HG03097 (cell line): ENCODE measurements around the gene LRTM1.

Source experiments
- ATAC-seq: cut with Tn5 transposase; IDR thresholded peaks from one replicate; pipeline ENCODE4 v1.9.1; 2021; ENCODE audit not compliant: unreplicated experiment, low FRiP score

The LRTM1 gene

DNA sequence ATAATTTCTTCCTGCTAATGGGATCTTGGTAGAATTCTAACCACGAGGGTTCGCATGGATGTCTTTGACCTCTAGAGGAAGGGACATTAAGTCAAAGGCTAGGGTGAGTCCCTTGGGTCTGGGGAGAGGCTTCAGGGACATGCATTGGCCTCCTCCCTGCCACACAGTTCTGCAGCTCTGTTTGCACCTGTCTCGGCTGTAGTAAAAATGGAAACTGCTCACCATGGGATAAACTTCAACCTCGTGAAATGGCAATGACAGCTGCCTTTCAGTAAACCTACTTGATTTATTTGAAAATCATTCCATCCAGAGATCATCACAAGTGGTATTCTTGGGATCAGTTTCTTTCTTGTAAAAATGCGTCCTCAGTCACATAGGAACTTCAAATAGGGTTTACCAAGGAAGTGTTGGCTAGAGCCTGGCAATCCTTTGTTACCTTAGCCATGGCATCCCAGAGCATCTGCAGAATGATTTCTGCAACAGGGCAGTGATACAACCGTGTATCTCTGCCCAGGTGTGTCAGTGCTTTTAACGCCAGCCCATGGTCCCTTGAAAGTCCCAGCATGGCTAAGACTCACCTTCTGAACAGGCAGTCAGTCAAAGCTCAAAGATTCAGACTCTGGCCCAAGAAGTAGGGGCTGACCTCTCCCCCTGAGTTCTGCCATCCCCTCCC is 14.0 kb upstream of the LRTM1 start:
- no peak for ATAC-seq

DNA sequence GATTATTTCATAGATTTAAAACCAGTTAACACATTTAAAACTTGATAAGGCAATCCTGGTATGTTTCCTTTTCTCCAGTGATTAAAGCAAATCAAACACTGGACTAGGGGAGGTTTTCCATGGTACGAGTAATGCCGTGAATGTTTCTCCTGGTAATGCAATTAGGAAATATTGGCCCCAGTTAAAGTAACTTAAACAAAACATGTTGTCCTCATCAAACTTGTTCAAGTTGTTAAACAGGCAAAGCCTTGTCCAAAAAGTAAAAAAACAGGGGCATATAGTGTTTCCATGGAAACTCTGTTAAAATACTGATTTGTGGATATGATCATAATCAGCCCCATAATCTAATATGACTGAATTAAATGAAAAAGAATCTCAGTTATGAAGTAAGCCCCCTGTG is 13.1 kb upstream of the LRTM1 start:
- ATAC-seq = no peak

DNA sequence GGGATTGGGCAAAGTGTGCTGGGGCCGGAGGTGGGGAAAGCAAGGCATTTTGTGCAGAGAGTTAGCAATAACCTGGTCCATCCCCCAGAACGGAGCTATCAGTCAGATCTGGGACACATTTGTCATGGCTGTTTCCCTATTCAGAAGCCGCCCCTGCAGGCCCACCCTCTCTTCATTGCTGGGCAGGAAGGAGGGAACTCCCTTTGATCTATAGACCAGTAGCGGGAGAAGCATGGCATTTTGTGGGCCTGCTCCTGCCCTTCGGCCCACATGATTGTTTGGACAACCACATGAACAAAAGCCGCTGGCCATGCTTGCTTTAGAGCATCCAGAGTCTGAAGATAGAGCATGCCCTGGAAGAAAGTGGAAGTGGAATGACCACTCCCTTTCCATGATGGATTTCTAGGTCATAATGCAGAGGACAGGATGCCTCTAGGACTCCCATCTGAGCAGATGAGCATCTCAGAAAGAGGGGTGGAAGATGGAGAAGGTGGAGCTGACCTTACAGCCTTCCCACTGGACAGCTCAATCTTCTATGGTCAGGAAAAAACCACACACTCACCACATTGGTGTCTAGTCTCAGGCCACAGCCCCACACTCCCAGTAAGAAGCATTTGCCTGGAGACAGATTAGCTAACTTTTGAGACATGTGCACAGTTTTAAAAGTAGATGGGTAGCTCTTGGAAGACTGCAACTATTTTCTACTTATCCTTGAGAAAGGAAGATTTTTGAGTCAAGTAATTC is 11.9 kb upstream of the LRTM1 start:
- ATAC-seq = no peak

DNA sequence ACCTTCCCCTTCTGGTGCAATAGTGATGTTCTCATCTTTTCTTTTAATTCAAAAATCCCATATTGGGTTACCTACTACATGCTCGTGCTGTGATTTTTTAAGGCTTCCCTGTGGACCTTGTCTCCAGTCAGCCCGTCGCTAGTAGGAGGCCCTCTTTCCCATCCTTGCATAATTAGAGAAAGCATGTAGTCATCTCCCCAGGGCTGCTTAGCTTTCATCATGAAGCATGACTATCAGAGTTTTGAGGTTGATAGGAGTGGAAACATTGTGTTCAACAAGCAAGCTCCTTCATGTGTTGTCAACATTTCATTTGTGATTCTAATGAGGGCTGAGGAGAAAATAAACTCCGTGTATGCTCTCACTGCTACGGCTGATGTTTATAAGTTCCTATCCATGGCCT is 8.7 kb upstream of the LRTM1 start:
- ATAC-seq = no peak

DNA sequence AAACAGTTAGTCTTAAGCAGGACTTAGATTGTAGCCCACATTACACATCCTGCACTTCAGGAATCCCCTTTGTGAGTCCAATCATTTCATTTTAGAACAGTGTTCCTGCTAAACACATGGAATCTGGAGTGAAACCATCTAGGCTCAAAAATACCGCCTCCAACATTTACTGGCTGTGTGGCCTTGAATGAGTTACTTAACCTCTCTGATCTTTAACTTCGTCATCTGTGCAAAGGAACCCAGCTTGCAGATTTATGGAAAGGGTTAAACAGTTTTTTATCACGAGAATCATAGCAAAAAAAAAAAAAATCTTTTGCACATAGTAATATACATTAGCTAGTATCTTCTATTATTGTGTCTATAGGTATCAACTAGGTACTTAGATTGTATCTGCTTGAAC is 8.0 kb upstream of the LRTM1 start:
- ATAC-seq = no peak

DNA sequence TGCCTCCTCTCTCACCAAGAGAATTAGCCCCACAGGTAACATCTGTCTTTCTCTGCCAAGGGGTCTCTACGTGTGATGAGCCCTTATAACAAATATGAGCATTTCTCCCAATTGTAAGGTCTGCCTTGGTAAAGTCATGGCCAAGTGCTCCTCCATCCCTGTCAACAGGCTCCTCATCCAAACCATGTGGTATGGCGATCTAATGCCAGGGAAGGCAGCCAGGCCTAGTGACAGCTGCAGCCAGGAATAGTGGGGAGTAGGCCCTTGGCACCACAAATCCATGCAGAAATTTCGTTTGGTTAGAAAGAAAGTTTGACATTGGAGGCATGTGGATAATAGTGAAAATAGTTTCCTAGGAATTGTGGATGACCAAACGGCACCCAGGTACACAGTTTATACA is 4.7 kb upstream of the LRTM1 start:
- ATAC-seq = no peak

DNA sequence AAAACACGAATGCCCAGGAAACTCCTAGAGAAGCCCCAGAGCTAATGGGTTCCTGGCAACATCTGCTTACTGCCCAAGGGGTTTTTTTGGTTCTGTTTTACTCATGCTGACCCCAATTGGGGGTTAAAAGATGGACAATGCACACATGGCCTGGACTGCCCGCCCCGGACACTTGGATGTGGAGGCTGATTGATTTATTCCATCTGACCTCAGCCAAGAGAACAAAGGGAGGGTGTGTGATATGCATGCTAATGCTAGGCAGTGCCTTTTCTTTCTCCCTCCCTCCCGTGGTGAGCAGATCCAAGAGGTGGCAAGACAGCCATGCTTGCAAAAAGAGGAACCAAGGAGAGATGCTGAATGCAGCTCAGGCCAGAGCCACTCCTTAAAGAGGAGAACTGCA is 3.3 kb upstream of the LRTM1 start:
- no peak for ATAC-seq

DNA sequence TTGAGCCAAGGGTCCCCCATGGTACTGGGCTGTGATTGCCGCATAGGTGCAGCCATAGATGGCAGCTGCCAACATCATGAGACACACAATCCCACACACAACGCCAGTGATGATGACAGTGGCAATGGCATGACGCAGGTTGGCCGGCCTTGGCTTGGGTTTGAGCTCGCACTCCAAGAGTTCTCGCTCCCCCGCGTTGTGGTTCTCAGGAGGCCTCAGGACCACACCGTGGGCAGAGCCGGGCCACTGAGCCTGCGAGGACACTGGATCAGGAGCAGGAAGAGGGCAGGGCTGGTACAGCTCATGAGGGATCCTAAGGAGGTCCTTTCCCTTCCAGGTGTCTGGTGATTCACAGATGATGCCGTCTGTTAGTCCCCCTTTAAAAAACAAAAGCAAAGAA is 9.3 kb downstream of the LRTM1 start:
- no peak for ATAC-seq

DNA sequence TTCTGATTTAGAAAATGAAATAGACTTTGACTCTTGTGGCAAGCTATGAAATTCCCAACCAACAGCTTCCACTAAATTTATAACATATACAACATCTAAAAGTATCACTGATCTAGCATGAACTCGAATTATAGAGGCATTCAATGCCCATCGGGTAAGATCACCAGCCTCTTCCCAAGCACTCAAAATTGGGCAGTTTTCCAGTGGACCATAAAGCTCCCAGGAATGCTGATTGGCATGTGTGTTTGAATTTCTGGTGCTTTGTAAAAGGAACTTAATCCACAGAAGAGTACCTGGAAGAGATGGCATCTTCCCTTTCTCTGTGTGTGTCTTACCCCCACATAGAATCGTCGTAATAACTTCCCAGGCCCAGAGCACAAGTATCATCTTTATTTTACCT is 10.0 kb downstream of the LRTM1 start:
- no peak for ATAC-seq

DNA sequence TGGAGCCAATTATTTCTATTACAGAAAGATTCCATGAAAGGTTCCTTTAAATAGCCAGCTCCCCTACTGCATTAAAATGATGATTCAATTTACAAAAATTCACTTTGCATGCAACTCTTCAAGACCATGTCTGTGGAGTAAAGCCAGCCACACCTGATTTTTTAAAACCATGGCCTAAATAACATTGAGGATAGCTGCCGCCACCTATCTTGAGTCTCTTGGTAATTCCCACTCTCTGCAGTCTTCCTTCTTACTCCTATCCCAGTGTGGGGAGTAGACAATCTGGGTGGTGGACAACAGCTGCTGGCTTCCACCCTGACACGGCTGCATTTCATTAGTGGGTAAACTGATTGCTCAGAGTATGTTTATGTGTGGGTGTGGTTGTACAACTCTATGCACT is 10.7 kb downstream of the LRTM1 start:
- no peak for ATAC-seq

DNA sequence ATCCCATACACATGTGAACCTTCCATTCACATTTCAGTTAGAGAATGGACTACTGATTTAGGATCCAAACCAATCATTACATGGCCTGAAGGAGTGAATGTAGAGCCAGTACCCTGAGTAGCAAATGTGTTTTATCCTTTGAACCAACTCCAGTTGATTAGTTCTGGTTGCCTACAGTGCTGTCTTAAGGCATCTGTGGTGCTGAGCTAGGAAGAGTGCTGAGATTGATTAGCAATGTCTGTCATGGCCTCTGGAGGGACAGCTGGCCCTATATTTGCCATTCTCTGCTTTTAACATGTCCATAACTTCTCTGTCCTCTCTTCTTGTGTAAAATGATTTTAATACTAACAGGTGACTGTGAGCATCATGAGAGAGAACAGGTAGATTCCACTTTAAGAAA is 11.1 kb downstream of the LRTM1 start:
- no peak for ATAC-seq

DNA sequence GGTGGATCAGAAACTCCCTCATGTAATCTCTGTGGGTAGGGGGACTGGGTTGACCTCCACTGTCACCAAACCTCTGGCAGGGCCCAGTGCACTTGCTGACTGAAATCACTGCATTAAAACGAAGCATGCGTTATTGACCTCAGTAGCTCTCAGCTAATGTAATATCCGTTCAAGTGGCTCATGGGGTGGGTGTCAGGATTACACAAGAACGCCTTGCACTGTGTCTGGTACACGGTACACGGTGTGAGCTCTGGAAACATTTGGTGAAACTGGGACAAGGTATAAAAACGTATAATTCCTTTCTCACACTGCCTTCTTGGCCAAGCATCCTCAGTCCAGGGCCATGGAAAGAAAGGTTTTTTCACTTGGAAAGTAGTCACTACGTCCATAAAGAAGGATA is 11.9 kb downstream of the LRTM1 start:
- ATAC-seq = no peak

DNA sequence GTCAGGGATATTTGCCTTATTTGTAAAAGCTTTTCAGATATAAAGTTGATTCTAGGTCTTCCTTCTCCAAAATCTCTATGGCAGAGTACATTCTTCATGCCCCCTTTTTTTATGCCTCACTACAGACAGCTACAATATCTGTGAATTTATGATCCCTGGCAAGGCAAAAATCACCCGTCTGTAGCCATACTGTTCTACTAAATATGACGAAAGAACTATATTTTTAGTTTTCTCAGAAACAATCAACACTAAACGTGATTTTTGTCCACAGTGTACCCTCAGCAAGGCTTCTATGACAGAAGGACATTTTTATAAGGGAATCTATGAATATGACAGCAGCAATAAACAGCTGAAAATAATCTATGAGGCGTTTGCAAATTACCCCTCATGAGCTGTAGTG is 12.7 kb downstream of the LRTM1 start:
- no peak for ATAC-seq

DNA sequence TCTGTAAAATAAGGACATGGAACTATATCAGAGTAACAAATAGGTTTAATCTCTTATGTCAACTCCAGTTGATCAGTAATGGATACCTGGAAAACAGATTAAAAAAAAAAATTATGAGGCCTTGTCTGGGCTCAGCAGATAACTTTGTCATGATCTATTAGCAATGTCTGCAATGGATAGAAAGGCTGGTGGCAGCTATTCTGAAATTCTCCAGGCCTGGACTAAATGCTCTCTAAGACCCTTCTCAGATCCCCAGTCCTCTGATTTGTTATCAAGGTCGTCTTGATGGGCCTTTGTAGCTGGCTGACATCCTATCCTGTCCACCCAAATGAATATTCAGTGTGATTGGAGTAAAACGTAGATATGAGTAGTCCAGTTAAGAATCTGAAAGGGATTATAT is 13.7 kb downstream of the LRTM1 start:
- no peak for ATAC-seq

DNA sequence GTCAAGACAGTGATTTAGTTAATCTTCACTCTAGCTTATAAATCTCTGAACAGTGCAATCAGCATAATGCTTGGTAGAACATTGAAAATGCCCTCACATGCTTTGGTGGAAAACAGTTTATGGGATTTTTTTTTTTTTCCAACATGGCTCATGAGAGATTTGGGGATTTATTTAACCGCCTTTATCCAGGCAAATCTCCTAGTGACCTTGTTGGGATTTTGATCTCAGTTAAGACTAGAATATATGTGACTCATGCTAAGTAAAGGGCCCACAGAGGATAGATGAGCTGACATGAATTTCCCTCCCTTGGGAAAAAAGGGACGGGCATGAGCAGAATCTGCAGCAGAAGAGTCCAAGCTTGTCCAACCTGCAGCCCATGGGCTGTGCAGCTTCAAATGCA is 18.7 kb downstream of the LRTM1 start:
- no peak for ATAC-seq

DNA sequence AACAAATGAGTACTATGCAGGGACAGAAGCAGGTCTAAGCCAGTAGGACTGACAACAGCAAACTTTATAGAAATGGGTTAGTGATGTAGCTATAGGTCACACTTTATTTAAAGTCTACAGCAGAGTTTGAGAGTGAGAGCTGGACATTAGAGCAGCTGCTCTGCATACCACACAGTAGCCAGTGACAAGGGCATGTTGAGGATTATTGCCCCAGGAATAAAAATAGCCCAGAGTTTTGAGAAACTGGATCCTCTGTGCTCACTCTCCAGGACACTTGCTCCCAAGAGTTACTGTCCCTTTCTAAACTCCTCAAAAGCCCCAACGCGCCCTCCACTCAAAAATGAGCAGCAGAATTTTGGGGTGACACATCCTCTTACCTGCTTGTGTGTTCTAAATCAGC is 21.1 kb downstream of the LRTM1 start:
- no peak for ATAC-seq

DNA sequence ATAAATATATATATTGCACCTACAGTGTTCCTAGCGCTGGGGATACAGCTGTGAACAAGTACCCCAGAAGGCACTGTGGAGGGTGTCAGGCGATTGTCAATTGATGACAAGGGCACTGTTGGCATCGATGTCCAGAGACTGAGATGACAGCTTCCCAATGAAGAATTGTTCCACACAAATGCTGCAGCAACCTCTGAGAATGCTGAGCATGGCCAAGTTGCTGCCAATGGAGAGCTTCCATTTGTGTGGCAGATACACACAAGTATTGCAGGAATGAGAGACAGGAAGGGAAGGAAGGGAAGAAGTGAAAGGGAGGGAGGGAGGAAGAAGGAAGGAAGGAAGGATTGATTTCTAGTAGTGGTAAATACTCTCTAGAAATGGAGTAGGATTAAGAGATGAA is 21.9 kb downstream of the LRTM1 start:
- no peak for ATAC-seq

DNA sequence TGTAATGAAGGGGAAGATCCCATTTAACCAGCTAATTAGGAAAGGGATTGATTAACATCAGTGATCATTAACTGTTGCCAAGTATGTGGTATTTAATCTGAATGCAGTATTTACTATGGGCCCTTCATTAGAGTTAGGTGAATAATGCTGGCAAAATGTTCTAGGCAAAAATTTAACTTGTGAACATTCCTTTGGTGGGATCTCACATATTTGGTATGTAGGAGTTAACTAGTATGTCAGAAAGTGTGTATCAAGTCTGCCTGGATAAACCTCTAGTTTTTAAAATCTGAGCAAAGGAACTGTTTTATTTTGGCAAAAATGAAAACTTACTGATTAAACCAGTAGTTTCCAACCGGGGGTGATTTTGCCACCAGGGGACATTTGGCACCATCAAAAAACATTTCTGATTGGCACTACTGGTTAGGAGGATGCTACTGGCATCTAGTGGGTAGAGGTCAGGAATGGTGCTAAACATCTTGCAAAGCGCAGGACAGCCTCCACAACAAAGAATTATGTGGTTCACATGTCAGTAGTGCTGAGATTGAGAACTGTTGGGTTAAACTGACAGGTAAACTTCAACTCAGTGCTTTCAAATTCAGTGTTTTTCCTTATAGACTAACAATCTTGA is 22.5 kb downstream of the LRTM1 start:
- ATAC-seq = no peak

DNA sequence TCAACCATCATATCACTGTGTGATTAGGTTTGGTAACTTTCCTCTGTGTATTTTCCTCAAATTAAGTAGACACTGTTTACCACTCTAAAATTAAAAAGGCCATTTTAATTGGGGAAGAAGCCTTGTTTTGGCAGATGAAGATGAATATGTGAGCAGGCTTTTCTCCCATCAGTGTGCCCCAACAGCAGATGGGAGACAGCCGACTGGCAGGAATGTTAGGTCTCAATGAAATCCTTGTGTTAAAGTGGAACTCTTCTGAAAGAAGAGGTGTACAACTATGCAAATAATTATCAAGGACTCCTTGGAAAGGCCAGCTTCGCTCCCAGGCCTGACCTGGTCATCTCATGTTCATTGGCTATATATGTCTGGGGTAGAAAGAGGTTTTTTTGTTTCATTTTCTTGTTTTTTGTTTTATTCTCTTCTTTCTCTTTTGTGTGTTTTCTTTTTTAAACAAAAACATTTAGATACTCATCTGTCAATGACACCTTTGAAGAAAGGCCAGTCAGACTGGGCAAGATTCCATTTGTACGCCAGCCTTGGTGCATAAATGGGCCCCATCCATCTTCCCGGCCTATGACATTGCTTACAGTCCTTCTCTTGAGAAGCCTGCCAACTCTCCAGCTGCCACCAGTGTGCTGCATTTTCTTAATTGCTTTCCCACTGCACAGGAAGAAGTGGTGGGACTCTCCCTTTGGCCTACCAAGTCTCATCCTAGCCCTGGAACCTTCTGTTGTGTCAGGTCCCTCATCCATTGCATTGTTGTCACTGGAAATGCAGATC is 25.8 kb downstream of the LRTM1 start:
- no peak for ATAC-seq

DNA sequence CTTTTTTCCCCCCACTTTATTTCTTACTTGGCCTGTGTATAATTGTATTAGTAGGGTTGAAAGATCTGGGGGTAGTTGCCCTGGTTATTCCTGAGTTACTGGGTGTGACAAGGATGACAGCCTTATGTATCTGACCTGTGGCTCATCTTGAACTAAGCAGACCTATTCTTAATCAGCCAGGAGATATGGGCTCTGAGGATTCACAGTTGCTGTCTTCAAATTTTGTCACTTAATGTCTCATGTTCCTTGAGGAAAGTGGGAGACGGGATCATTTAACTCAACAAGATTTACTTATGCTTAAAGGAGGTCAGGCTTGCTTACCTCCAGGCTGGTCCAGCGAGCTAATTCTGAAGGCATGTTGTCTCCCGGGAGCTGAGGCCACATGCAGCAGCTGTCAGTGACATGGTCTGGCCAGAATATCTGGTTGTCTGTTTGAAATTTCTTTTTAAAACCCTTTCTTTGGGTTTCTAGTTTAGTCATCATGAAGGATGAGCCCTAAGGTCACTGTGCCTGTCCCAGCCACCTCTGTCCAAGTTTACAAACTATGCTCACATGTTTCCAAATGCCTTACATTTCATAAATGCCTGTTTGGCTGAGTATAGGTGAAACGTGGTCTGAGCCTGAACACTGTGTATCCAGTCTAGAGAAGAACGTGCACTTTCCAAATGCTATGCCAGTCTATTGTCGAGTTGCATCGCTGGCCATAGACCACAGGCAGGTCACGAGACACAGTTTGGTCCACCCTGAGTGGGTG is 26.8 kb downstream of the LRTM1 start:
- no peak for ATAC-seq

DNA sequence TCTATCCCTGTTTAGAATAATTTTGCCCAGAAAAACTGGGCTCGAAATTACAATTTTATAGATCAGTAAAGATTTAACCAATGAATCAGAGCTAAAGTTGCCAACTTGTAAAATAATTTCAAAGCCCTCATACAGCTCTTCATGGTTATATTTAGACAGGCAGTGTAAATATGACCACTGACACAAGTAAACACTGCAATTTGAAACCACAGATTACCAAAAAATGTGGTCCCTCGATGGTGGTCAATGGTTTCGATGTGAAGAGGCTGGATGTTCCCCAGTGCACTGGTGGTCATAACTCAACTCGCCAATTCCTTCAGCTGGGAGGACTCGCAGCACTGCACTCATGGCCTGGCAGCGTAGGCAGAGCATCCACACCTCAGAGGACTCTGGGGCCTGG is 28.6 kb downstream of the LRTM1 start:
- ATAC-seq = no peak
